Measurements from ENCODE around the gene GLRX2. TPM values are rescaled to one million over a fixed set of nuclear protein-coding genes. Genes with fewer than 3 reads are reported as not detected.

The GLRX2 gene
- total RNA-seq, 4 donors from 2014 or later: 5.6 to 11.0 (median 8.1) TPM

DNA sequence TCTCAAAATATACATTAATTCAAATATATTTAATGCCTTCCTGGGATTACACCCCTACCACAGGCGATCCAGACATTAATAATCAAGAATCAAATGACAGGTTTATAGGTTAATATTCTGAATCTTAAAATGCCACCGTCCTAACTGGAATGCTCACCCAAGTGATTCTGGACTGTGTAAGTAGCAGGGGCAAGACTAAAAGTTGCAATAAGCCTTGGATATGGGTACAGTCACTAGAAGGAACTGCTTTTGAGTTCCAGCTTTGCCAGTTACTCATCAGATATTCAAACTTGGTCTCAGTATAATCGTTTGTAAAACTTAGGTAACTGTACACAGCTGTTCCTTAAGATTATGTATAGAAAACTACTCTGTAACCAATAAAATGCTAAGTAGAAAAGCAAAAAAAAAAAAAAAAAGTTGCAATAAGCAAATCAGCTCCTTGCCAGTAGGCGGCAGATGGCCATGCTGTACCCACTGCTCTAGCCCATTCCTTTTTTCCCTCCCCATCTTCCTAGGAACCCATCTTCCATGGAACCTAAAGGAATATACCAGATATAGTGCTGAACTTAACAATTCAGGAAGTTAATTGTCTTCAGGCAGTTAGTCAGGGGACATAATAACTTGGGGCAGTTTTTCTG is 35.3 kb downstream of the GLRX2 start:
- DNase-seq (ENCODE audit: low spot score in 2 of 2): no peak
- intact Hi-C loops (cut with DNase I; ENCODE audit: low total_unique reads): no loop called here
- H3K4me3 ChIP-seq (ENCODE audit: low read depth, poor library complexity, severe bottlenecking): no peak overlapping the region
- WGBS, 2 donors: 80 to 83% methylated on average over 4 of the region's 4 CpGs
- no peak for TF ChIP-seq POLR2A (IDR thresholded peaks at IDR 0.05)
- TF ChIP-seq, protein P1, sequence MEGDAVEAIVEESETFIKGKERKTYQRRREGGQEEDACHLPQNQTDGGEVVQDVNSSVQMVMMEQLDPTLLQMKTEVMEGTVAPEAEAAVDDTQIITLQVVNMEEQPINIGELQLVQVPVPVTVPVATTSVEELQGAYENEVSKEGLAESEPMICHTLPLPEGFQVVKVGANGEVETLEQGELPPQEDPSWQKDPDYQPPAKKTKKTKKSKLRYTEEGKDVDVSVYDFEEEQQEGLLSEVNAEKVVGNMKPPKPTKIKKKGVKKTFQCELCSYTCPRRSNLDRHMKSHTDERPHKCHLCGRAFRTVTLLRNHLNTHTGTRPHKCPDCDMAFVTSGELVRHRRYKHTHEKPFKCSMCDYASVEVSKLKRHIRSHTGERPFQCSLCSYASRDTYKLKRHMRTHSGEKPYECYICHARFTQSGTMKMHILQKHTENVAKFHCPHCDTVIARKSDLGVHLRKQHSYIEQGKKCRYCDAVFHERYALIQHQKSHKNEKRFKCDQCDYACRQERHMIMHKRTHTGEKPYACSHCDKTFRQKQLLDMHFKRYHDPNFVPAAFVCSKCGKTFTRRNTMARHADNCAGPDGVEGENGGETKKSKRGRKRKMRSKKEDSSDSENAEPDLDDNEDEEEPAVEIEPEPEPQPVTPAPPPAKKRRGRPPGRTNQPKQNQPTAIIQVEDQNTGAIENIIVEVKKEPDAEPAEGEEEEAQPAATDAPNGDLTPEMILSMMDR (IDR thresholded peaks at IDR 0.05): no peak

DNA sequence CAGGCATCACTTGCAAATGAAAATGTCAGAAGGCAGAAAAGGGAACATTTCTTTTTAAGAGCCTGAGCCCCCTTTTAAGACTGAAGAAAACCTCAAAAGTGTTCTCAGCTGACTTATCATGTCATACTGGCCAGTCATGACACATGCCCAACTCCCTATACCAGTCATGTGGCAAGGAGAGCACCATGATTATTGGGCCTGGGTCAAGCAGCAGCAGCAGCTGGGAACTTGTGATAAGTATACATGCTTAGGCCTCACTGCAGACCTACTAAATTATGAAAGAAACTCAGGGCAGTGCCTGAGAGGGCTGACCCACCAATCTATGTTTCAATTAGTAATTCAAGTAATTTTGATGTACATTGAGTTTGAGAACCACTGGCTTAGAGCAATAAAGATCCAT is 37.2 kb downstream of the GLRX2 start:
- no peak for TF ChIP-seq POLR2A (IDR thresholded peaks at IDR 0.05)
- TF ChIP-seq, protein P1 (IDR thresholded peaks at IDR 0.05): no peak
- intact Hi-C loops (cut with DNase I; ENCODE audit: low total_unique reads): no loop called here
- no peak overlapping the region for H3K4me3 ChIP-seq (ENCODE audit: low read depth, poor library complexity, severe bottlenecking)
- no peak for DNase-seq (ENCODE audit: low spot score in 2 of 2)

DNA sequence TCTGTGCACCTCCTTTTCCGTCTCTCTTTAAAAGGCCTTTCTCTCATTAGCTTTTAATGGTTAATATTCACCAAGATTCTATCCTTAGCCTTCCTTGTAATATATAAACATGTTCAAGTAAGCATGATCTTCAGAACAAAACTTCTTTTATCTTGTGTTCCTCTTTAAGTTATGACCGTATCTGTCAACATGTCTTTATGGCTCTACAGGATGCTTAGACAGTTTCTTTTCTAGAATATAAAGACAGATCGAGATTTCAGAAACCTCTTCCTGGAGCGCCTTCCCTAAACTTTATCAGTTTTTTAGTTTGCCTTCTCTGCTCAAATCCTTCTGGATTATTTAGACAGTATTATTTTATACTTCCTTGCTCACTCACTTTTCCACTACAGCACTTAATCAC is 38.6 kb downstream of the GLRX2 start:
- no peak for TF ChIP-seq POLR2A (IDR thresholded peaks at IDR 0.05)
- TF ChIP-seq, protein P1 (IDR thresholded peaks at IDR 0.05): no peak
- intact Hi-C loops (cut with DNase I; ENCODE audit: low total_unique reads): no loop called here
- DNase-seq (ENCODE audit: low spot score in 2 of 2): no peak
- 86 to 91% methylated on average over 4 of the region's 4 CpGs for WGBS, 2 donors
- no peak overlapping the region for H3K4me3 ChIP-seq (ENCODE audit: low read depth, poor library complexity, severe bottlenecking)

DNA sequence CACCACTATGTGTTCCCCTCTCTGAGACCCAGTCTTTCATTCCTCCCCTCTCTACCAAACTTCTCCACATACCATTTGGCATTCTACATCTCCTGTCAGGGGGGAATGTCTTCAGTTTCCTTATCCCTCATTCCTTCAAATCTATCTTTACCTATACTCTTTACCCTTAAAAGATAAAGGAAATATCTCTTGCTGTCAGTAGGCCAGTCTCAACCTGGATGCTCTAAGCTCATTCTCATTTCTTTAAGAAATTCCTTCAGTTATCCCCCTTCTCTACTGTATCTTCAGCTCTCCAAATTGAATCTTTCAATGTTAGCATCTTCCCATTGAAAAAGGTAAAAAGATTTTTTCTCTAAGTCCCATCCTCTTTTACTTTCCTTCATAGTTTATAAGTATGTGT is 39.3 kb downstream of the GLRX2 start:
- no peak for DNase-seq (ENCODE audit: low spot score in 2 of 2)
- no peak overlapping the region for H3K4me3 ChIP-seq (ENCODE audit: low read depth, poor library complexity, severe bottlenecking)
- intact Hi-C loops (cut with DNase I; ENCODE audit: low total_unique reads): no loop called here
- TF ChIP-seq POLR2A (IDR thresholded peaks at IDR 0.05): no peak
- TF ChIP-seq, protein P1 (IDR thresholded peaks at IDR 0.05): no peak

DNA sequence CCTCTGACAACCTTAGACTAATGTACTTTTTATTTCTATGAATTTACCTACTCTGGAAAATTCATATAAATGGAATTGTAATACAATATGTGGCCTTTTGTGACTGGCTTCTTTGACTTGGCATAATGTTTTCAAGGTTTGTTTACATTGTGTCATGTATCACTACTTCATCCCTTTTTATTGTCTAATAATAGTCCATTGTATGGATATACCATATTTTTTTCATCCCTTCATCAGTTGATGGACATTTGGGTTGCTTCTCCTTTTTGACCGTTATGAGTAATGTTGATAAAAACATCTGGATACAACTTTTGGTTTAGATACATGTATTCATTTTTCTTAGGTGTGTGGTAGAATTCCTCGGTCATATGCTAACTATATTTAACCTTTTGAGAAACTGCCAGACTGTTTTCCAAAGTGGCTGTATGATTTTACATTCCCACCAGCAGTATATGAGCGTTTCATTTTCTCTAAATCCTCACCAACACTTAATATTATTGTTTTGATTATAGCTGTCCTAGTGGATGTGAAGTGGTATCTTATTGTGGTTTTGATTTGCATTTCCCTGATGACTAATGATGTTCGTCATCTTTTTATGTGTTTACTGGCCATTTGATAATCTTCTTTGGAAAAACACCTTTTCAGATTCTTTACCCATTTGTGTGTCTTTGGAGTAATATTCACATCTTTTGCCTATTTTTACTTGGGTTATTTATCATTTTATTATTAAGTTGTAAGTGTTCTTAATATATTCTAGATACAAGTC is 42.3 kb downstream of the GLRX2 start:
- H3K4me3 ChIP-seq (ENCODE audit: low read depth, poor library complexity, severe bottlenecking): no peak overlapping the region
- no peak for DNase-seq (ENCODE audit: low spot score in 2 of 2)
- no peak for TF ChIP-seq POLR2A (IDR thresholded peaks at IDR 0.05)
- TF ChIP-seq, protein P1 (IDR thresholded peaks at IDR 0.05): no peak
- intact Hi-C loops (cut with DNase I; ENCODE audit: low total_unique reads): no loop called here
- WGBS, 2 donors: 90 to 94% methylated on average over 4 of the region's 4 CpGs
